ENCODE data around the gene KRTAP4-8. TPM values are rescaled to one million over a fixed set of nuclear protein-coding genes. Genes with fewer than 3 reads are reported as not detected.
A peak's percentile ranks its signal among the peaks of the same experiment; 100 is the strongest.
"Not testable (repeated sequence)": the region's sequence is repeated elsewhere in the genome, so short reads cannot be mapped to it uniquely, and the experiment has no call there.

KRTAP4-8 gene
- total RNA-seq, 1 experiment from 2014 or later = not detected

DNA sequence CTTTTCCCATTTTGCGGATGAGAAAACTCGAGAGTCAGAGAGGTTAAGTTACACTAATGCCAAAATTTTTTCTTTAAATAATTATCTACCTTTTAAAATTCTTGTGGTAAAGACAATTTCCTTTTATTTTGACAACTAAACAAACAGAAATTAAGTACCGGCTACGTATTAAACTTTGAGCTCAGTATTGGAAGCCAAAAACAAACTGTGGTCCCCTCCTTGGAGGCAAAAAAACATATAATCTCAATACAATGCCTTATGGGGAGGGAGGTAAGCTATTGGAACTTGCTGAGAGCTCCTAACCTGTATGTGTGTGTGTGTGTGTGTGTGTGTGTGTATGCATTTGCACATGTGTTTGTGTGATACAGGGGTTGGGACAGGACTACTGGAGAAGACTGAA, 34.5 kb downstream of the KRTAP4-8 start:
- H3K27ac ChIP-seq = no peak overlapping the region
- H3K9me2 ChIP-seq (ENCODE audit: insufficient read depth) = no peaks in the 10 kb centered on the region
- TF ChIP-seq EZH2 (IDR thresholded peaks at IDR 0.05; ENCODE audit: low read depth) = no peak
- TF ChIP-seq, protein P1, sequence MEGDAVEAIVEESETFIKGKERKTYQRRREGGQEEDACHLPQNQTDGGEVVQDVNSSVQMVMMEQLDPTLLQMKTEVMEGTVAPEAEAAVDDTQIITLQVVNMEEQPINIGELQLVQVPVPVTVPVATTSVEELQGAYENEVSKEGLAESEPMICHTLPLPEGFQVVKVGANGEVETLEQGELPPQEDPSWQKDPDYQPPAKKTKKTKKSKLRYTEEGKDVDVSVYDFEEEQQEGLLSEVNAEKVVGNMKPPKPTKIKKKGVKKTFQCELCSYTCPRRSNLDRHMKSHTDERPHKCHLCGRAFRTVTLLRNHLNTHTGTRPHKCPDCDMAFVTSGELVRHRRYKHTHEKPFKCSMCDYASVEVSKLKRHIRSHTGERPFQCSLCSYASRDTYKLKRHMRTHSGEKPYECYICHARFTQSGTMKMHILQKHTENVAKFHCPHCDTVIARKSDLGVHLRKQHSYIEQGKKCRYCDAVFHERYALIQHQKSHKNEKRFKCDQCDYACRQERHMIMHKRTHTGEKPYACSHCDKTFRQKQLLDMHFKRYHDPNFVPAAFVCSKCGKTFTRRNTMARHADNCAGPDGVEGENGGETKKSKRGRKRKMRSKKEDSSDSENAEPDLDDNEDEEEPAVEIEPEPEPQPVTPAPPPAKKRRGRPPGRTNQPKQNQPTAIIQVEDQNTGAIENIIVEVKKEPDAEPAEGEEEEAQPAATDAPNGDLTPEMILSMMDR (conservative IDR thresholded peaks at IDR 0.05) = no peak
- intact Hi-C loops (cut with micrococcal nuclease; ENCODE audit: unreplicated experiment) = loop anchor here (5.0 to 10.0 kb wide), 2 partner anchors 259 to 481 kb away; no protein-coding TSS in a partner anchor
- H3K4me3 ChIP-seq = no peak overlapping the region
- H4K20me1 ChIP-seq (ENCODE audit: insufficient read depth) = no peaks in the 10 kb centered on the region
- H2AFZ ChIP-seq = no peak overlapping the region
- H3K4me1 ChIP-seq (replicated peaks; ENCODE audit: insufficient read depth) = peaks cover 54% of the 10 kb centered on the region
- CTCF ChIA-PET = interaction anchor here (0.7 kb wide), 1 partner anchor 44 kb away, joined by 3 read pairs; no protein-coding TSS in a partner anchor
- H3F3A ChIP-seq (ENCODE audit: insufficient read depth, low read depth) = peaks cover 25% of the 10 kb centered on the region
- no peak overlapping the region for H3K4me2 ChIP-seq
- BruUV-seq (replicated peaks) = no TSS peak
- H3K27me3 ChIP-seq (ENCODE audit: insufficient read depth, low read depth) = no peaks in the 10 kb centered on the region
- DNase-seq = no peak
- H3K9me3 ChIP-seq (ENCODE audit: insufficient read depth, low read depth) = no peaks in the 10 kb centered on the region
- no peaks in the 10 kb centered on the region for H3K36me3 ChIP-seq (ENCODE audit: low read depth)
- no peaks in the 10 kb centered on the region for H3K79me2 ChIP-seq (ENCODE audit: low read depth)
- POLR2A ChIA-PET (ENCODE audit: unreplicated experiment) = no interaction called here

DNA sequence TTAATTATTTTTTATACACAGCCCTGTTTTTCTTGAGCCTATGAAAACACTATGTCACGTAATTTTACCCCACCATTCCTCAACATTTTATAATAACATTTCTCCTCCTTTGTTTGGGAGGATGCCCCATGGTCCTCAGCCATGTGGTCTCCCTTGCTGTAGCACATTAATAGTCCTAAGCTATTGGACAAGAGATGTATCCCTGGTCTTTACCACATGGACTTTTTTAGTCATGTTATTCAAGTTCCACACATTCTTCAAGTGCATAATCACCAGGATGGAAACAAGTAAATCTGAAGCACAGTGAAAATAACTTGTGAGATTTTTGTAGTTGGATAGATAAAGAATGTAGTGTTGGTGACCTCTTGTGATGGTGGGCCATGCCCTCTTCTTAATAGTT, 36.0 kb downstream of the KRTAP4-8 start:
- Histone ChIP-seq H3K4me2 (no peak overlapping the region), H3K4me1 (replicated peaks; ENCODE audit: insufficient read depth) (peaks cover 60% of the 10 kb centered on the region), H3K79me2 (ENCODE audit: low read depth) (no peaks in the 10 kb centered on the region), H3F3A (ENCODE audit: insufficient read depth, low read depth) (peaks cover 31% of the 10 kb centered on the region), H4K20me1 (ENCODE audit: insufficient read depth) (no peaks in the 10 kb centered on the region), H3K36me3 (ENCODE audit: low read depth) (0 out of 2 replicates have a peak, but pooled peaks cover 5% of the 10 kb centered on the region), H2AFZ (no peak overlapping the region), H3K27me3 (ENCODE audit: insufficient read depth, low read depth) (no peaks in the 10 kb centered on the region), H3K9me2 (ENCODE audit: insufficient read depth) (no peaks in the 10 kb centered on the region), H3K27ac (no peak overlapping the region), H3K4me3 (no peak overlapping the region), H3K9me3 (ENCODE audit: insufficient read depth, low read depth) (no peaks in the 10 kb centered on the region)
- peak in 1 of 2 experiments; percentile 47 for DNase-seq
- TF ChIP-seq, protein P1 (conservative IDR thresholded peaks at IDR 0.05) = no peak
- no peak for TF ChIP-seq EZH2 (IDR thresholded peaks at IDR 0.05; ENCODE audit: low read depth)
- ChIA-PET POLR2A (ENCODE audit: unreplicated experiment) (no interaction called here), CTCF (no interaction called here)
- no TSS peak for BruUV-seq (replicated peaks)
- intact Hi-C loops (cut with micrococcal nuclease; ENCODE audit: unreplicated experiment) = loop anchor here (2.0 to 10.0 kb wide), 3 partner anchors 71 to 483 kb away; no protein-coding TSS in a partner anchor

DNA sequence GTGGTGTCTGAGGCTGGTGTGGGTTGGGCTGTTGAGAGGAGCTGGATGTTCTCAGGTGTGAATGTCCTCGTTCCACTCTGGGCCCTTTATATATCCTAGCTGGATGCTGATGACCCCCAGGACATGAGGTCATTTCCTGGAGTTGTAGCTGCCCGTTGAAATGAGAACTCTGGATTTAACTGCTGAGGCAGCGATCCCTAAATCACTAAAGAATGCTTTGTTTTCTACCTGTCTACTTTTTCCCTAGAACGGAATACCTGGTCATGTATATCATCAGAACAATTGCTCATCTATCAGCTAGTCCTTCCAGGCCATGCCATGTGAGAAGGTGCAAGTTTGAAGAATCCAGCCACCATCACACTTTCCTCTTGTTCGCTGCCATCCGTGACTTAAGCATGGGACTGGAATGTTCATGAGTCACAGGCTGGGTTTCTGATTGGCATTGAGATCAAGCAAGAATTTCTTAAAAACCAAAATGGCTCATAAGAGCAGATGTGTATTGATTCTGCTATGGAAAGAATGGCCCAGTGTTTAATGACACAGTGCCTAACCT, 37.8 kb downstream of the KRTAP4-8 start, which contains the start of gene KRTAP2-3:
Gene KRTAP2-3, minus strand, starts transcription at position 63 of the 553 bp plus-strand sequence. CDS start 64 bp downstream, outside the sequence.
- TF ChIP-seq, protein P1 (conservative IDR thresholded peaks at IDR 0.05) = no peak
- TF ChIP-seq EZH2 (IDR thresholded peaks at IDR 0.05; ENCODE audit: low read depth) = no peak
- no peaks in the 10 kb centered on the region for H3K79me2 ChIP-seq (ENCODE audit: low read depth)
- peak within 1 kb of the TSS; percentile 43 for H3K4me2 ChIP-seq
- H3K9me3 ChIP-seq (ENCODE audit: insufficient read depth, low read depth) = no peaks in the 10 kb centered on the region
- BruUV-seq (replicated peaks) = no TSS peak
- H3F3A ChIP-seq (ENCODE audit: insufficient read depth, low read depth) = peaks cover 26% of the 10 kb centered on the region
- DNase-seq = peak; percentile 64 to 93
- CTCF ChIA-PET = no interaction called here
- no peaks in the 10 kb centered on the region for H3K27me3 ChIP-seq (ENCODE audit: insufficient read depth, low read depth)
- H3K27ac ChIP-seq = peak within 1 kb of the TSS; percentile 88
- H4K20me1 ChIP-seq (ENCODE audit: insufficient read depth) = no peaks in the 10 kb centered on the region
- POLR2A ChIA-PET (ENCODE audit: unreplicated experiment) = interaction anchor here (0.5 to 1.0 kb wide), 3 partner anchors 158 to 446 kb away, joined by 4 to 20 read pairs (median 8); partner anchors contain the start of gene KRT13
- no peak within 1 kb of the TSS for H3K4me3 ChIP-seq
- H3K36me3 ChIP-seq (ENCODE audit: low read depth) = 0 out of 2 replicates have a peak, but pooled peaks cover 5% of the 10 kb centered on the region
- H2AFZ ChIP-seq = no peak within 1 kb of the TSS
- no peaks in the 10 kb centered on the region for H3K9me2 ChIP-seq (ENCODE audit: insufficient read depth)
- peaks cover 47% of the 10 kb centered on the region for H3K4me1 ChIP-seq (replicated peaks; ENCODE audit: insufficient read depth)
- intact Hi-C loops (cut with micrococcal nuclease; ENCODE audit: unreplicated experiment) = loop anchor here (1.0 to 10.0 kb wide), 4 partner anchors 73 to 485 kb away; no protein-coding TSS in a partner anchor

GRCh38 chr17:41059276-41060051, 38.5 kb downstream of the KRTAP4-8 start:
- peaks cover 26% of the 10 kb centered on the region for H3F3A ChIP-seq (ENCODE audit: insufficient read depth, low read depth)
- peak; percentile 21 to 93 for DNase-seq
- TSS peak; percentile 95 for BruUV-seq (replicated peaks)
- H3K36me3 ChIP-seq (ENCODE audit: low read depth); H3K4me3 ChIP-seq; H3K79me2 ChIP-seq (ENCODE audit: low read depth); CTCF ChIA-PET; H3K9me2 ChIP-seq (ENCODE audit: insufficient read depth); H3K9me3 ChIP-seq (ENCODE audit: insufficient read depth, low read depth); H4K20me1 ChIP-seq (ENCODE audit: insufficient read depth); H2AFZ ChIP-seq; H3K27me3 ChIP-seq (ENCODE audit: insufficient read depth, low read depth): not testable (repeated sequence)
- intact Hi-C loops (cut with micrococcal nuclease; ENCODE audit: unreplicated experiment) = loop anchor here (1.0 to 10.0 kb wide), 4 partner anchors 73 to 485 kb away; no protein-coding TSS in a partner anchor
- H3K4me2 ChIP-seq = peak overlapping the region; percentile 43
- H3K4me1 ChIP-seq (replicated peaks; ENCODE audit: insufficient read depth) = peaks cover 43% of the 10 kb centered on the region
- POLR2A ChIA-PET (ENCODE audit: unreplicated experiment) = interaction anchor here (0.6 to 0.9 kb wide), 6 partner anchors 20 to 573 kb away, joined by 3 to 10 read pairs (median 7); partner anchors contain the start of gene KRT19
- peak overlapping the region; percentile 88 for H3K27ac ChIP-seq
